Measurements from ENCODE around the gene C1orf74.
"Not testable (repeated sequence)": the region's sequence is repeated elsewhere in the genome, so short reads cannot be mapped to it uniquely, and the experiment has no call there.

C1orf74 gene

DNA sequence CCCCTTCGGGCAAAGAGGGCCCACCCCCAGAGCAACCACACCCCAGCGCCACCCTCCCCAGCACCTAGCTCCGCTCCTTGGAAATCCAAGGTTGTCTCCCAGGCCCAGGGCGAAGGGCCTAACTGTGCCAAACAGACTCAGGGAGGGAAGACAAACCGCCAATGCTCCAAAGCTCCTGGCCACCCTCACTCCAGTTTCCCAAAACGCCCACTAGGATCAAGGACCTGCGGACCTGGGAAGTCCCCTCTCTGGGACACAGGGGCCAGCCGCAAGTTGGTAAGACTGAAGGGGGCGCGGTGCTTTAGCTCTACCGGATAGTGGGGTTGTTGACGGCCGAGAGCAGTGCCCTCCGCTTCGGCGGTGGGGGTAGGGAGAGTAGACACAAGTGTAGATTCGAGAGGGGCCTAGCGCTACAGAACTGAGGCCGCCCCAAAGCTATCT is 21.0 kb upstream of the C1orf74 start:
- no peak for DNase-seq

DNA sequence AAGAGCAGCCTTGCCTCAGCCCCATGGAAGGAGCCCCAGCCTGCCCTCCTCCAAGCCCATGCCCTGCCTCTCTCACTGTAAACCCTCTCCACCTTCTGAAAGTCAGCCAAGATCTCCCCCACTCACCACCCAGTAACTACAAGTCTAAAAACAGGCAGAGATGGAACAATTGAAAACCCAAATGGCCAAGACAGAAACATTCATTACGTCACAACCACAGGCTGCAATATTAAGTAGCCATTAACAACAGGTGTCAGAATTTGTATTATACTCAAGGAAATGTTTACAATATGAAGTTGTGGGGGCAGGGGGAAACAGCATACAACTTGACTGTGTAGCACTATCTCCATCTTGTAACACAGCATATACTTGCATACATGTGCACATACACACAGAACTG is 19.2 kb upstream of the C1orf74 start:
- no peak for DNase-seq

GRCh38 chr1:209802780-209803152 is 18.4 kb upstream of the C1orf74 start:
- DNase-seq = no peak

- DNase-seq = no peak
Observed at GRCh38 chr1:209802117-209802779, 17.9 kb upstream of the C1orf74 start.

DNA sequence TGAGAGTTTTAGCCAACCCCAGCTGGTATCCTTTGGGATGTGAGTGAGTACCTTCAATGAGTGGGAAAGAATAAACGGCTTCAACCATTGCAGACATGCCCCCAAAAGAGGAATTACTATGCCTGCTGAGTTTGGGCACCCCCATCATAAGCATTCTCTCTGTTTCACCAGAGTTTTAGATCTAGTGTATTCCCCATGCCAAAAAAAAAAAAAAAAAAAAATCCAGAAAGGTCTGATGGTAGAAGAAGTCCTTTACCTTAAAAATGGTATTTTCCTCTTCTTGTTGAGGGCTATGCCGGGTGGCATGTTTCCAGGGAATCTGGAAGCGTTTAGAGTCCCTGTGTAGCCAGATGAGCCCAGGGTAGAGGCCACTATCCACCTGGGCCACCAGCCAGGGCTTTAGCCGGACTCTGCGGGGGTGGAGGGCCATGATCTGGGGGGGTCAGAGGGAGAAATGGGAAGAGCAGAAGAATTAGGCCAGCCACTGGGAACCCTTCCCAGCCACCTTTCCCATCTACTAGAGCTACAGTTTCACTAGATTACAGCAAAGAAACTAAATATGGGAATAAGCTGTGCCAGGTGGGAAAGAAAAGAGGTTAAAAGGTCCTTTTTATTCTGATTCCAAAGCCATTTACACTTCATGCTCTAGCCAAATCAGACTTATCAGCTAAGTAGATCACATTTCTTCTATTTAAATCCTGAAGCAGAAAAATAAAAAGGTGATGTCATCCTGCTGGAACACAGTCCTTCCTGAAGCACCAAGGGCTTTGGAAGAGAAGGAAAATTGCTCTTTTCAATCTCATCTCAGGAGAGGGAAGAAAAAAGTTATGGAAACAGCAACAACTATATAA is 16.9 kb upstream of the C1orf74 start:
- DNase-seq = no peak

DNA sequence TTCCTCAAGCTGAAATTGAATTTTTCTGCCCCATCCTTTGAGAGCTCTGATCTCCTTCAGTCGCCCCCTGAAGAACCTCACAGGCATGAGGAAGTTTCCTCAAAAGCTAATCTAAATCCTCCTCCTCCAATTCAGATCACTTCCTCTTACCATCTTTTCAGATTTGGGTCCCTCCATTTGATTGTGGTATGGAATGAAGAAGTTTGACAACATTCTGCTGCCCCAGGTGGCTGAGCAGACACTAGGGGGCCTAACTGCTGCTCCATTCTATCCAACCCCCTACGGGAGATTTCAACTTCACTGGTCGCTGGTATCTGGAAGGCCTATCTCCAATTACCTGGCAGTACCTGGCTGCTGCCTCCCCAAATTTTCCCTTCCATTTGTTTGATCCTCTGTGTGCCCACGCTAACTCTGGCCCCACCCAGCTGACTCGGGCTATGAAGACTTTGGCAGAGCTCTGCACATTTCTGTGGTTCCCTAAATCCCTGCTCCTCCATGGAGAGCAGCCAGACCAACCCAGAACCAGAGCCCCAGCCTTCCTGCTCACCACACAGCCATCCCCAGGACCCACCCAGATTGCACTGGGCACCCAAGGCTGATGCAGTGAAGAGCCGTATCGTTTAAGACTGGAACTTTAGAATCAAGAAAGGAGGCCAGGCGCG is 13.8 kb upstream of the C1orf74 start:
- no peak for DNase-seq

GRCh38 chr1:209793711-209794110 is 9.4 kb upstream of the C1orf74 start:
- not testable (repeated sequence) for DNase-seq

DNA sequence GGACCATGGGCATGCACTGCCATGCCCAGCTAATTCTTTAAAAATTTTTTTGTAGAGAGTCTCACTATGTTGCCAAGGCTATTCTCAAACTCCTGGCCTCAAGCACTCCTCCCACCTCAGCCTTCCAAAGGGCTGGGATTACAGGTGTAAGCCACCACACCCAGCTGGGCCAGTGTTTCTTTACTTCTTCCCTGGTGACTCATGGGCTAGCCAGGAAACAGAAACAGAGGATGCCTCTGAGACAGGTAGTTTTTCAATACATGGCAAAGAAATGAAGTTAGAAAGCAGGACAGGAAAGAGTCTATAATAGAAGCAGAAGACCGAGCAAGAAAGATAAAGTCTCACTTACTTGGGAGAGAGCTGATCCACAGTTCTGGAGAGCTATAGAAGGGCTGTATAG is 7.6 kb upstream of the C1orf74 start:
- DNase-seq = no peak

DNA sequence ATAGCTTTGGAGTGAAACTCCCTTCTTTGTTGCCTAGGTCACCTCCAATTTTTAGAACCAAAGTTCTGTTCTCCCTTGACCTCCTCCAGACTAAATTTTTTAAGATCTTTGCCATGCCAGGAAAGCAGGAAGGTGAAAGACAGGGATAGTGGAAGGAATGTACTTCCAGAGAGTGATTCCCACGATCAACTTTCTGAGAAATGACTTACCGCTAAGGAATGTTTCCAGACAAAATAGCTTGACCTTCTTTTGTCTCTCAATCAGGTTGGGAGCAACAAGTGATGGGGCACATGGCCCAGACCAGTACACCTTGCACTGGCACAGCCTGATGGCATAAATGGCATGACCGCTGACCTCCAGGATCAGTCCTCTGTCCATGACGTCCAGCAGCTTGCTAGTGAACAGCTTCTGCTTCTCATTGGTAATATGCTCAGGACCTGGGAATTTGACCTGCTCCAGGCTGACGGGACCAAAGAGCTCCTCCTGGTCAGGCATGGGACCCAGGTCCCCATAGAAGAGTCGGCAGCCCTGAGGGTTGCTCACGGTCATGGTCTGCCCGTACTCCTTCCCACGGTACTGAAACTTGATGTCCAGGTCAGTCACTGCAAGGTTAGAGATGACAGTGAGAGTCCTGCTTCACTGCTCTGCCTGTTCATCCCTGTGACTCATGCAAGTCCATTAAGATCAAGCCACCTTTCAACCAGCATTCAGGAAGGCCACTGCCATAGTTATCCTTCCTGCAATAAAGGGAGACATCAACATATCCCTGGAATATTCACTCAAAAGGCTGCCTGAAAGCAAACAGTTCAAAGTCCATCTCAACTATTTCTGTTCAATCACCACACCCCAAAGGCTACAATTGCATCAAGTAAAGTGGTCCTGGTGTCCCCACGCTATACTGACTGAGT is 6.2 kb upstream of the C1orf74 start:
- no peak for DNase-seq

DNA sequence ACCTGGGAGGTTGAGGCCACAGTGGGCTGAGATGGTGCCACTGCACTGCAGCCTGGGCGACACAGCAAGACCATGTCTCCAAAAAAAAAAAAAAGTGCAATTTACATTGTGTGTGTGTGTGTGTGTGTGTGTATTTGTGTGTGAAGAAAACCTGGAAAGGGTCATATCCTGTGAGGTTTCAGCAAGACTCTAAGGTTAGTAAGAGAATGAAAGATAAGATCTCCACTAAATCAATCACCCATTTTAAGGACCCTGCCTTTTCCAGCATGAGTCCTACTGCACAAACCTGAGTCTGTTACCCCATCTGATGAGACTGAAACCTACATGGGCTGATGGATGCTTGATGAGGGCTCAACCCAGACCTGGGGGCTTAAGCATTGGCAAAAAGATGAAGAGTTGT is 4.9 kb upstream of the C1orf74 start:
- no peak for DNase-seq

- no peak for DNase-seq
Observed at GRCh38 chr1:209787551-209787950, 3.2 kb upstream of the C1orf74 start.

DNA sequence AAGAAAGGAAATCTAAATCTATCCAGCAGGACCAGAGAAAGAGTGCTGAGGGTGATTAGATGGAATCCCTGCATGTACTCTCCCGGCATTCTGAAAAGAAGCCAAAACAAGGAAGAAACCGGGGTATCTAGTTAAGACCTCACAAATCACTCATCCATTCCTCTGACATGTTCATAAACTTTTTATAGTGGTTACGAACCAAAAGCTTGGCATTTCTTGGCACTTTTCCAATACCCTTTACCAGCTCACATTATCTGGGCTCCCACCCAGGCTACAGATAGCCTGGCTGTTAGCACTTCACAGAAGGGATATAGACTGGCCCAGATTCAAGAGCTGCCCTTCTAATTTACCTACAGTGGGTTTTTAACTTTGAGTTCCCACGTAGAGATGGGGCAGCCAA is 1.8 kb upstream of the C1orf74 start:
- no peak for DNase-seq

GRCh38 chr1:209785592-209785991 is 1.2 kb upstream of the C1orf74 start:
- no peak for DNase-seq

GRCh38 chr1:209783386-209783785 is 973 bp downstream of the C1orf74 start:
- no peak for DNase-seq

- no peak for DNase-seq
Observed at GRCh38 chr1:209780268-209780667, 4.1 kb downstream of the C1orf74 start.

GRCh38 chr1:209778102-209778501 is 6.3 kb downstream of the C1orf74 start:
- DNase-seq = no peak

DNA sequence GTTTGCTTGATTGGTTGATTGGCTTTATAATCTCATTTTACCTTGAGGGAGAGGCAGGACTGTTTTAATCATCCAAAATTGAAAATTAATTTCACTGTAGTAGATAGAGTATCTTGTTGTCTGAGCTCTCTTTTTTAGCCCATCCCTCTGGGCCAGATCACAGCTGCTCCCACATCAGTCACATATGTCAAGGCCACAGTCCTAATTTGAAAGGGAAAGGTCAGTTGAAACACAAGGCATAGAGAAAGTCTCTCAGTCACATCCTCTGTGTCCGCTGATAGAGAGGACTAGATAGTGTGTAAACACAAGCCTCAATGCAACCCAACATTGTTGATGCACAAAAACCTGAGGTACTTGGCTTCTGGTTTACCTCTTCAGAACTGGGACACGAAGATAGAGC is 6.8 kb downstream of the C1orf74 start:
- DNase-seq = no peak

DNA sequence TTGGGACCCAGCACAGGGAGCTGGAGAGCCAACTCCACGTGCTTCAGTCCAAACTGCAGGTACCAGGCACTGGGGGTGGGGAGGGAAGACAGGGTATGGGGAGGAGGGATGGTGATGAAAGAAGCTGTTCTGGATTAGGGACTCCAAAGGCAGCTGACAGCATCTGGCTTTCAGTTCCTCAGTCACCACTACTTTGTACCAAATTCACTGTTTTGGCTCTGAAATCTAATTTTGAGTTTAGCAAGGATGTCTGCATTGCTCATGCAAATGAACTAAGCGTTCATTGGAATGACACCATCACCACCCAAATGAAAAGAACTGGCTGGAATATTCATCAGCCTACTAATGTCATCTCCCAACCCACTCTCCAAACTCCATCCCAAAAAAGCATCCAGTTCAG is 8.7 kb downstream of the C1orf74 start:
- no peak for DNase-seq

DNA sequence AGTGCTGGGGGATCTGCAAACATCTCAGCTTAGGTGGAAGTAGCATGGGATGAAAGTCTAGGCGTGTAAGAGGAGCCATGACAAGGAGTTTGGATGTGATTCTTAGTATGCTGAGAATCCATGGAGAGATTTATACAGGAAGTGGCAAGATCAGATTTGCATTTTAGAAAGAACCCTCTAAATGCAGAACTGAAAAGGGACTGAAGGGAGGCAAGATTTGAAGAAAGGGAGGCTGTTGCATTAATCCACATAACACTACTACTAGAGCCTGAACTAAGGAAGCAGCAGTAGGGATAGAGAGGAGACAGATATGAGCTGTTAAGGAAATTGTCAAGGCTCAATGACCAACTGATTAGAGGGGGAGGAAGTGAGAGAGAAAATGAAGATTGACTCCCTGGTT is 9.8 kb downstream of the C1orf74 start:
- no peak for DNase-seq

DNA sequence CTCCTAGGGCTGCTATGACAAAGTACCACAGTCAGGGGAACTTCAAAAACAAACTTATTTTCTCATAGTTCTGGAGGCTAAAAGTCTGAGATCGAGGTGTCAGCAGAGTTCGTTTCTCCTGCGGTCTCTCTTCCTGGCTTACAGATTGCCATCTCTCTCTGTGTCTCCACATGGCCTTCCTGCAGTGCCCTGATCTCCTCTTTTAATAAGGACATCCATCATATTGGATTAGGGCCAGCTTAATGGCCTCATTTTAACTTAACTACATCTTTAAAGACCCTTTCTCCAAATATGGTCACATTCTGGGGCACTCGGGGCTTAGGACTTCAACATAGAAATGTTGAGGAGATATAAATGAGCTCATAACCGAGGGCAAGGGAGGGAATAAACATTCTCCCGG is 12.2 kb downstream of the C1orf74 start:
- DNase-seq = no peak

GRCh38 chr1:209770636-209771415 is 13.5 kb downstream of the C1orf74 start:
- DNase-seq = no peak

DNA sequence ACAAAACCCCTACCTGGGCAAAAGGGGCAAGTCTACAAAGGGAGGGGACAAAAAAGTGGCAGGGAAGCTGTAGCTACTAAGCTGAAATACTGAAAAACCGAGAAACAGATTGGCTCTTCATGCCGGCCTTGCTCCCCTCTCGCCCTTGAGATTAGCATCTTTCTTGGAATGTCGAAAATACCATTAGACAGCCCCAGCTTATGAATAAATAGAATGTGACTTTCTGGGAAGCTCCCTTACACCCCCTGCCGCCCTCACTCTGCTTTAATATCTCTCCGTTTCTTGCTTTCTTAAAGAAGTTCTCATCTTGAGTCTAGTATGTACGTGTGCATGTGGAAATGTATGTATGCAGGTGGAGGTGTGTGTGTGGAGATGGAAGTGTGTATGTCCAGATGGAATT is 14.4 kb downstream of the C1orf74 start:
- DNase-seq = no peak
